HepG2 (cell line): ENCODE measurements around the gene PEX11B. TPM values are rescaled to one million over a fixed set of nuclear protein-coding genes. Genes with fewer than 3 reads are reported as not detected.

Source experiments
- BHLHE40 ChIP-seq: IDR thresholded peaks from 2 replicates; pipeline ENCODE4 v1.6.1; 2011; ENCODE audit warnings: low read length, improper control_type of control experiment
- EHMT2 ChIP-seq: fragments of 200-600 bp; sonication (generic); IDR thresholded peaks from 2 replicates; pipeline ENCODE4 v1.7.0; 2017; ENCODE audit warnings: antibody characterized with exemption, low read depth, low read length, borderline replicate concordance
- KLF11 ChIP-seq: IDR thresholded peaks from 2 replicates; pipeline ENCODE4 v1.6.1; 2016; ENCODE audit warnings: missing compliant biosample characterization
- KLF13 ChIP-seq: sonication (generic); formaldehyde crosslinking; IDR thresholded peaks from 2 replicates; pipeline ENCODE4 v1.4.0; 2020; ENCODE audit warnings: mild to moderate bottlenecking, missing genetic modification reagents
- KMT2B ChIP-seq: IDR thresholded peaks from 2 replicates; pipeline ENCODE4 v1.6.1; 2016; ENCODE audit warnings: missing genetic modification reagents, missing compliant biosample characterization
- MATR3 ChIP-seq: sonication (generic); formaldehyde crosslinking; IDR thresholded peaks from 2 replicates; pipeline ENCODE4 v1.4.0; 2020; ENCODE audit warnings: missing genetic modification reagents
- RBM22 ChIP-seq: fragments of 200-400 bp; formaldehyde crosslinking; optimal IDR thresholded peaks from 2 replicates; pipeline ENCODE3; 2017; ENCODE audit warnings: mild to moderate bottlenecking, low read length, moderate library complexity
- SMAD3 ChIP-seq: sonication (generic); formaldehyde crosslinking; IDR thresholded peaks from 2 replicates; pipeline ENCODE4 v1.4.0; 2020; ENCODE audit warnings: missing genetic modification reagents
- TGIF2 ChIP-seq: IDR thresholded peaks from 2 replicates; pipeline ENCODE4 v1.6.1; 2016; ENCODE audit warnings: control low read depth, missing compliant biosample characterization
- U2AF1 ChIP-seq: fragments of 200-400 bp; formaldehyde crosslinking; optimal IDR thresholded peaks from 2 replicates; pipeline ENCODE3; 2017; ENCODE audit warnings: mild to moderate bottlenecking, low read depth, low read length
- ZFAT ChIP-seq: sonication (generic); formaldehyde crosslinking; conservative IDR thresholded peaks from 2 replicates; pipeline ENCODE4 v1.8.1; 2023; ENCODE audit warnings: missing genetic modification reagents, inconsistent platforms
- ZFX ChIP-seq: sonication (generic); formaldehyde crosslinking; IDR thresholded peaks from 2 replicates; pipeline ENCODE4 v1.4.0; 2020; ENCODE audit warnings: mild to moderate bottlenecking, low read depth, missing genetic modification reagents, moderate library complexity
- ZMAT3 ChIP-seq: sonication (generic); formaldehyde crosslinking; conservative IDR thresholded peaks from 2 replicates; pipeline ENCODE4 v1.7.0; 2021; ENCODE audit warnings: missing genetic modification reagents
- ZNF232 ChIP-seq: sonication (generic); formaldehyde crosslinking; IDR thresholded peaks from 2 replicates; pipeline ENCODE4 v1.4.0; 2020; ENCODE audit warnings: missing genetic modification reagents, borderline replicate concordance
- ZNF234 ChIP-seq: sonication (generic); formaldehyde crosslinking; conservative IDR thresholded peaks from 2 replicates; pipeline ENCODE4 v1.5.1; 2020; ENCODE audit warnings: mild to moderate bottlenecking, missing genetic modification reagents
- ZNF256 ChIP-seq: sonication (generic); formaldehyde crosslinking; conservative IDR thresholded peaks from 2 replicates; pipeline ENCODE4 v1.4.0; 2020; ENCODE audit warnings: missing genetic modification reagents
- ZNF326 ChIP-seq: sonication (generic); formaldehyde crosslinking; IDR thresholded peaks from 2 replicates; pipeline ENCODE4 v1.4.0; 2020; ENCODE audit warnings: missing genetic modification reagents, borderline replicate concordance
- ZNF460 ChIP-seq: sonication (generic); formaldehyde crosslinking; IDR thresholded peaks from 2 replicates; pipeline ENCODE4 v1.5.1; 2020; ENCODE audit warnings: missing genetic modification reagents, mild to moderate bottlenecking, borderline replicate concordance
- ZNF713 ChIP-seq: sonication (generic); formaldehyde crosslinking; IDR thresholded peaks from 2 replicates; pipeline ENCODE4 v1.4.0; 2020; ENCODE audit warnings: mild to moderate bottlenecking, missing genetic modification reagents
- ZNF749 ChIP-seq: sonication (generic); formaldehyde crosslinking; IDR thresholded peaks from 2 replicates; pipeline ENCODE4 v1.8.0; 2022; ENCODE audit warnings: mild to moderate bottlenecking, missing genetic modification reagents, moderate library complexity, borderline replicate concordance
- polyA plus RNA-seq, 8 experiments: library from polyadenylated mRNA; depleted of rRNA in 3 of 8; stranded (reverse) in 7 of 8; unstranded in 1 of 8; fragments of >200 nt; fragmentation: Illumina TruSeq in 4 of 8; extraction: Trizol in 4 of 8; gene quantifications; 2 replicates each; pipeline versions ENCODE4 v1.2.1 to v1.2.3, GENCODE V29; 2011 to 2016; ENCODE audit warnings: low read depth in 4 of 8, missing spikeins in 1 of 8, mixed read lengths in 1 of 8; ENCODE audit not compliant: insufficient read depth in 1 of 8
- total RNA-seq, 5 experiments: library from RNA; depleted of rRNA; stranded (reverse); fragments of >200 nt; fragmentation: Illumina TruSeq; extraction: Trizol; gene quantifications; 2 replicates each; pipeline ENCODE4 v1.2.3, GENCODE V29; 2016; ENCODE audit warnings: low read depth in 1 of 5
- TF ChIP-seq, protein P1 (sequence below): sonication (generic); formaldehyde crosslinking; IDR thresholded peaks from 2 replicates; pipeline ENCODE4 v1.5.0; 2020; ENCODE audit warnings: missing genetic modification reagents
- TF ChIP-seq, protein P2 (sequence below): sonication (generic); formaldehyde crosslinking; IDR thresholded peaks from 2 replicates; pipeline ENCODE4 v1.5.0; 2020; ENCODE audit warnings: mild to moderate bottlenecking, missing genetic modification reagents
- TF ChIP-seq, protein P3 (sequence below): sonication (generic); formaldehyde crosslinking; IDR thresholded peaks from 2 replicates; pipeline ENCODE4 v1.8.1; 2023; ENCODE audit warnings: mild to moderate bottlenecking, moderate library complexity, missing genetic modification reagents
- TF ChIP-seq, protein P4 (sequence below): IDR thresholded peaks from 2 replicates; pipeline ENCODE4 v1.6.1; 2016; ENCODE audit warnings: mild to moderate bottlenecking

Gene PEX11B
- total and polyA plus RNA-seq, 2 of the 13 experiments (the other 11 are each of a cell fraction or from before 2014, with no cell fraction given), result 21.6 to 48.4 TPM

DNA sequence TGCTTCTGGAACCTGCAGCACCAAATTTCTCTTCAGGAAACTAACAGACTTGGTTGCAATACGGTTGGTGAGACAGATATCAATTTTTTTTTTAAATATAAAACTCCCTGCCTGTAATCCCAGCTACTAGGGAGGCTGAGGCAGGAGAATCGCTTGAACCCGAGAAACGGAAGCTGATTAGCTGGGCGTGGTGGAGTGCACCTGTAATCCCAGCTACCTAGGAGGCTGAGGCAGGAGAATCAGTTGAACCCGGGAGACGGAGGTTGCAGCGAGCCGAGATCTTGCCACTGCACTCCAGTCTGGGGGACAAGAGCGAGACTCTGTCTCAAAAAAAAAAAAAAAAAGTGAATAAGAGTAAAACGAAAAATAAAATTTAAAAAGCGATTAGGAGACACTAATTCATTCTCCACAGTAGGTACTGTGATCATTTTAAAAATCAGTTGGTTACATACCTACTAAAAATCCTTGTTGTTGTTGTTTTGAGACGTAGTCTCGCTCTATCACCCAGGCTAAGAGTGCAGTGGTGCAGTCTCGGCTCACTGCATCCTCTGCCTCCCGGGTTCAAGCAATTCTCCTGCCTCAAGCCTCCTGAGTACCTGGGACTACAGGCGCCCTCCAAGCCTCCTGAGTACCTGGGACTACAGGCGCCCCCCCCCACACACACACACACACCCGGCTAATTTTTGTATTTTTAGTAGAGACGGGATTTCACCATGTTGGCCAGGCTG is 9.6 kb upstream of the PEX11B start (continued):
- TF ChIP-seq, protein P1, sequence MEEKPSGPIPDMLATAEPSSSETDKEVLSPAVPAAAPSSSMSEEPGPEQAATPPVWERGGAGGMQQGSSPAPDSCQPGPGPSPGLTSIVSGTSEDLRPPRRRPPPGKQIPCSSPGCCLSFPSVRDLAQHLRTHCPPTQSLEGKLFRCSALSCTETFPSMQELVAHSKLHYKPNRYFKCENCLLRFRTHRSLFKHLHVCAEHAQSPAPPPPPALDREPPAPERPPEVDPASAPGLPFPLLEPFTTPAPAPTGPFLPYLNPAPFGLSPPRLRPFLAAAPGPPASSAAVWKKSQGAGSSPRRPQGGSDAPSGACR (CRISPR knock-in tag), result 0 out of 2 replicates have a peak, but pooled peaks have one; percentile 2
- TF ChIP-seq, protein P2, sequence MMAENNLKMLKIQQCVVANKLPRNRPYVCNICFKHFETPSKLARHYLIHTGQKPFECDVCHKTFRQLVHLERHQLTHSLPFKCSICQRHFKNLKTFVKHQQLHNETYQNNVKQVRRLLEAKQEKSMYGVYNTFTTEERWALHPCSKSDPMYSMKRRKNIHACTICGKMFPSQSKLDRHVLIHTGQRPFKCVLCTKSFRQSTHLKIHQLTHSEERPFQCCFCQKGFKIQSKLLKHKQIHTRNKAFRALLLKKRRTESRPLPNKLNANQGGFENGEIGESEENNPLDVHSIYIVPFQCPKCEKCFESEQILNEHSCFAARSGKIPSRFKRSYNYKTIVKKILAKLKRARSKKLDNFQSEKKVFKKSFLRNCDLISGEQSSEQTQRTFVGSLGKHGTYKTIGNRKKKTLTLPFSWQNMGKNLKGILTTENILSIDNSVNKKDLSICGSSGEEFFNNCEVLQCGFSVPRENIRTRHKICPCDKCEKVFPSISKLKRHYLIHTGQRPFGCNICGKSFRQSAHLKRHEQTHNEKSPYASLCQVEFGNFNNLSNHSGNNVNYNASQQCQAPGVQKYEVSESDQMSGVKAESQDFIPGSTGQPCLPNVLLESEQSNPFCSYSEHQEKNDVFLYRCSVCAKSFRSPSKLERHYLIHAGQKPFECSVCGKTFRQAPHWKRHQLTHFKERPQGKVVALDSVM (CRISPR knock-in tag), result peak; percentile 49; the same call in 1 of the 2 replicates
- no peak for TF ChIP-seq TGIF2
- TF ChIP-seq KLF13 (CRISPR knock-in tag), result no peak
- no peak for TF ChIP-seq EHMT2
- TF ChIP-seq KLF11 (CRISPR knock-in tag), result no peak
- TF ChIP-seq, protein P3, sequence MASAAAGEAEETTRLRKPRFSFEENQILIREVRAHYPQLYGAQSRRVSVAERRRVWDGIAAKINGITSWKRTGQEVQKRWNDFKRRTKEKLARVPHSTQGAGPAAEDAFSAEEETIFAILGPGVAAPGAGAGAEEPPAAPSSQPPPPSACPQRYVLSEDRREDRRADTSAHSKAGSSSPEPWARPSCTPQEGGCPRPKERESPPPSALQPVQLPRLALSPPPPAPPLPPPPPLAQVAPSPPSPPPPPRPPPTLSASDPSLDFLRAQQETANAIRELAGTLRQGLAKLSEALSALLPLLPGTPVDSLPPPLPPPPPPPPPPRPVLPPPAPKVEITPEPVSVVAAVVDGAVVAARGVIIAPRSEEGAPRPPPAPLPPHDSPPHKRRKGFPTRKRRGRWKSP (CRISPR knock-in tag), result no peak
- TF ChIP-seq BHLHE40, result no peak
- no peak for TF ChIP-seq KMT2B
- TF ChIP-seq U2AF1, result no peak
- no peak for TF ChIP-seq ZNF713 (CRISPR knock-in tag)
- TF ChIP-seq ZMAT3, result no peak
- TF ChIP-seq ZFX (CRISPR knock-in tag), result no peak
- TF ChIP-seq ZNF460 (CRISPR knock-in tag), result peak; percentile 71; the same call in 1 of the 2 replicates
- TF ChIP-seq, protein P4, sequence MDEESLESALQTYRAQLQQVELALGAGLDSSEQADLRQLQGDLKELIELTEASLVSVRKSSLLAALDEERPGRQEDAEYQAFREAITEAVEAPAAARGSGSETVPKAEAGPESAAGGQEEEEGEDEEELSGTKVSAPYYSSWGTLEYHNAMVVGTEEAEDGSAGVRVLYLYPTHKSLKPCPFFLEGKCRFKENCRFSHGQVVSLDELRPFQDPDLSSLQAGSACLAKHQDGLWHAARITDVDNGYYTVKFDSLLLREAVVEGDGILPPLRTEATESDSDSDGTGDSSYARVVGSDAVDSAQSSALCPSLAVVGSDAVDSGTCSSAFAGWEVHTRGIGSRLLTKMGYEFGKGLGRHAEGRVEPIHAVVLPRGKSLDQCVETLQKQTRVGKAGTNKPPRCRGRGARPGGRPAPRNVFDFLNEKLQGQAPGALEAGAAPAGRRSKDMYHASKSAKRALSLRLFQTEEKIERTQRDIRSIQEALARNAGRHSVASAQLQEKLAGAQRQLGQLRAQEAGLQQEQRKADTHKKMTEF (CRISPR knock-in tag), result no peak
- TF ChIP-seq ZNF232, result 0 out of 2 replicates have a peak, but pooled peaks have one; percentile 30
- no peak for TF ChIP-seq ZNF326 (CRISPR knock-in tag)
- no peak for TF ChIP-seq SMAD3
- TF ChIP-seq MATR3 (CRISPR knock-in tag), result no peak
- TF ChIP-seq ZFAT (CRISPR knock-in tag), result no peak
- 0 out of 2 replicates have a peak, but pooled peaks have one; percentile 4 for TF ChIP-seq ZNF256
- TF ChIP-seq ZNF234, result no peak
- no peak for TF ChIP-seq RBM22
- no peak for TF ChIP-seq ZNF749 (CRISPR knock-in tag)
